NOMO-1 (cell line): Measurements from ENCODE around the gene PLEKHA7.

ENCODE experiments used
- DNase-seq, 2 experiments: peaks; one replicate each; lab custom pipeline; 2025; ENCODE audit not compliant: unreplicated experiment in 2 of 2; lab: John Stamatoyannopoulos, UW

PLEKHA7 gene

GRCh38 chr11:16780698-16781550 is 233.3 kb downstream of the PLEKHA7 start:
- DNase-seq, result no peak

- no peak for DNase-seq
Measured at GRCh38 chr11:16780146-16780545, 234.1 kb downstream of the PLEKHA7 start.

GRCh38 chr11:16779436-16779835 is 234.8 kb downstream of the PLEKHA7 start:
- peak; percentile 46 to 49 for DNase-seq

GRCh38 chr11:16778876-16779275 is 235.3 kb downstream of the PLEKHA7 start:
- no peak for DNase-seq

GRCh38 chr11:16778286-16778685 is 235.9 kb downstream of the PLEKHA7 start:
- no peak for DNase-seq

- DNase-seq, result no peak
Measured at GRCh38 chr11:16777613-16777975, 236.6 kb downstream of the PLEKHA7 start.

GRCh38 chr11:16776711-16777612 is 237.3 kb downstream of the PLEKHA7 start:
- DNase-seq, result no peak

- DNase-seq, result no peak
Measured at GRCh38 chr11:16775614-16776283, 238.5 kb downstream of the PLEKHA7 start.

- DNase-seq, result no peak
Measured at GRCh38 chr11:16774936-16775613, 239.1 kb downstream of the PLEKHA7 start.

- DNase-seq, result no peak
Measured at GRCh38 chr11:16773981-16774935, 240.0 kb downstream of the PLEKHA7 start.

GRCh38 chr11:16772141-16772512 is 242.1 kb downstream of the PLEKHA7 start:
- no peak for DNase-seq

- DNase-seq, result no peak
Measured at GRCh38 chr11:16771350-16772140, 242.7 kb downstream of the PLEKHA7 start.

GRCh38 chr11:16770016-16770415 is 244.2 kb downstream of the PLEKHA7 start:
- DNase-seq, result no peak

GRCh38 chr11:16769386-16769785 is 244.8 kb downstream of the PLEKHA7 start:
- DNase-seq, result no peak

GRCh38 chr11:16767957-16768356 is 246.3 kb downstream of the PLEKHA7 start:
- DNase-seq, result no peak

GRCh38 chr11:16767137-16767536 is 247.1 kb downstream of the PLEKHA7 start:
- no peak for DNase-seq

GRCh38 chr11:16764888-16765287 is 249.3 kb downstream of the PLEKHA7 start:
- no peak for DNase-seq

- DNase-seq, result no peak
Measured at GRCh38 chr11:16763746-16764145, 250.5 kb downstream of the PLEKHA7 start.
